Transverse colon (tissue), 4 donors: Measurements from ENCODE around the gene CCHCR1. TPM values are rescaled to one million over a fixed set of nuclear protein-coding genes. Genes with fewer than 3 reads are reported as not detected.

Experiments
- DNase-seq: peaks from one replicate; pipeline ENCODE4 v3.0.0-alpha.2; 2019
- H3K27ac ChIP-seq, 4 donors: fragments of 200-600 bp; sonication (generic); 2 replicates each; pipeline ENCODE4 v1.5.1; 2016 to 2018; ENCODE audit warnings: inconsistent platforms in 4 of 4
- H3K27me3 ChIP-seq: fragments of 200-600 bp; sonication (generic); 2 replicates; pipeline ENCODE4 v1.5.1; 2017; ENCODE audit warnings: inconsistent platforms
- H3K36me3 ChIP-seq, 4 donors: fragments of 200-600 bp; sonication (generic); 2 replicates each; pipeline ENCODE4 v1.5.1; 2017 to 2019; ENCODE audit warnings: inconsistent platforms in 4 of 4
- H3K4me1 ChIP-seq, 4 donors: fragments of 200-600 bp; sonication (generic); 2 replicates each; pipeline ENCODE4 v1.5.1; 2017 to 2020; ENCODE audit warnings: inconsistent platforms in 4 of 4
- H3K4me3 ChIP-seq, 4 donors: fragments of 200-600 bp; sonication (generic); 1 replicate in 1 of 4; 2 replicates in 3 of 4; pipeline versions ENCODE4 v1.5.1 to v1.6.1; 2017 to 2019; ENCODE audit warnings: inconsistent platforms in 4 of 4
- H3K9me3 ChIP-seq, 2 donors: fragments of 200-600 bp; sonication (generic); 2 replicates each; pipeline ENCODE4 v1.5.1; 2017 to 2019; ENCODE audit warnings: inconsistent platforms in 2 of 2
- CTCF ChIP-seq, 5 experiments: fragments of 200-600 bp in 3 of 5; fragments of 450-650 bp in 2 of 5; sonication (generic) in 3 of 5; IDR thresholded peaks; 1 replicate in 2 of 5; 2 replicates in 3 of 5; pipeline ENCODE4 v1.5.1; 2016 to 2017; ENCODE audit warnings: antibody characterized with exemption in 5 of 5, inconsistent platforms in 3 of 5, mild to moderate bottlenecking in 2 of 5, moderate library complexity in 1 of 5
- EP300 ChIP-seq: sonication (generic); formaldehyde crosslinking; IDR thresholded peaks from one replicate; pipeline ENCODE4 v1.6.1; 2017; ENCODE audit warnings: antibody characterized with exemption, low read depth
- POLR2A ChIP-seq: fragments of 450-650 bp; IDR thresholded peaks from one replicate; pipeline ENCODE4 v1.6.1; 2016; ENCODE audit warnings: antibody characterized with exemption, mild to moderate bottlenecking, moderate library complexity
- POLR2AphosphoS5 ChIP-seq, 3 donors: sonication (generic); formaldehyde crosslinking; IDR thresholded peaks; one replicate each; pipeline ENCODE4 v1.6.1; 2016; ENCODE audit warnings: antibody characterized with exemption in 3 of 3
- WGBS, 2 donors: methylation state at CpG; one replicate each; pipeline ENCODE4 v1.1.5; 2018; ENCODE audit warnings: low coverage in 1 of 2; 5-methylcytosine and 5-hydroxymethylcytosine counted together
- in situ Hi-C, 4 donors: fragments of 200-750 bp; cut with MboI; loops; one replicate each; pipeline versions ENCODE4 v1.15.0 to v1.15.1; 2017; ENCODE audit warnings: low sequenced_read_pairs in 3 of 4, low pct_ligation_motif_present in 1 of 4, low pct_unique_long_range_greater_than_20kb in 1 of 4
- intact Hi-C: fragments of 100-400 bp; cut with DNase I; formaldehyde crosslinking; loops from one replicate; pipeline ENCODE4 v1.15.1; 2023; ENCODE audit warnings: low total_unique reads
- total RNA-seq, 4 donors: library from RNA; depleted of rRNA; stranded (reverse); fragments of >200 nt; gene quantifications; one replicate each; pipeline ENCODE4 v1.1.0, GENCODE V29; 2016

Gene CCHCR1
- 10 to 100 TPM; 15.0 to 44.1 (median 29.9) TPM for total RNA-seq

- TF ChIP-seq EP300 (no peak), CTCF (IDR thresholded peaks at IDR 0.05) (no peak), POLR2A (no peak), POLR2AphosphoS5 (IDR thresholded peaks at IDR 0.05) (no peak)
- H3K4me3 ChIP-seq, result peak within 1 kb of the TSS; percentile 56 to 71 (median 63)
- DNase-seq, result no peak
- WGBS, 2 donors, result 0 to 8% methylated on average over 6 to 14 of the region's 14 CpGs
- peaks cover 11 to 20% (median 19%) of the 10 kb centered on the region in 4 donors for H3K4me1 ChIP-seq
- no peaks in the 10 kb centered on the region for H3K36me3 ChIP-seq
- no peaks in the 10 kb centered on the region for H3K27me3 ChIP-seq
- H3K27ac ChIP-seq, result peak within 1 kb of the TSS; percentile 80 to 90 (median 86)
- in situ Hi-C loops (no loop called here), intact Hi-C loops (no loop called here)
- H3K9me3 ChIP-seq, result no peaks in the 10 kb centered on the region
These were observed at the start of gene CCHCR1 for GRCh38 chr6:31157513-31158139. TSS of gene CCHCR1 (minus strand) at chr6:31157802. CDS start at chr6:31157600, 202 bp downstream.

GRCh38 chr6:31205638-31206037, 48.0 kb upstream of the CCHCR1 start:
- Histone ChIP-seq H3K9me3 (no peaks in the 10 kb centered on the region), H3K27me3 (no peaks in the 10 kb centered on the region), H3K4me3 (no peak overlapping the region), H3K36me3 (no peaks in the 10 kb centered on the region), H3K27ac (peak overlapping the region in 1 of 4 donors; percentile 34), H3K4me1 (peaks cover 20 to 41% (median 30%) of the 10 kb centered on the region in 4 donors)
- in situ Hi-C loops, result no loop called here
- no peak for DNase-seq
- WGBS, 2 donors, result 84 to 100% methylated on average over 2 of the region's 2 CpGs
- intact Hi-C loops, result no loop called here
- no peak for TF ChIP-seq CTCF (IDR thresholded peaks at IDR 0.05)

- Histone ChIP-seq H3K27me3 (no peaks in the 10 kb centered on the region), H3K9me3 (no peaks in the 10 kb centered on the region), H3K36me3 (no peaks in the 10 kb centered on the region), H3K4me1 (peaks cover 20 to 47% (median 30%) of the 10 kb centered on the region in 4 donors), H3K27ac (peak overlapping the region; percentile 85 to 94 (median 92)), H3K4me3 (peak overlapping the region in 1 of 4 donors; percentile 61)
- intact Hi-C loops, result no loop called here
- TF ChIP-seq POLR2AphosphoS5 (IDR thresholded peaks at IDR 0.05), result no peak
- no peak for TF ChIP-seq EP300
- TF ChIP-seq POLR2A, result no peak
- no peak for TF ChIP-seq CTCF (IDR thresholded peaks at IDR 0.05)
- no peak for DNase-seq
- WGBS, 2 donors, result 60 to 92% methylated on average over 1 to 4 of the region's 4 CpGs
- in situ Hi-C loops, result no loop called here
These were observed 47.1 kb upstream of the CCHCR1 start for GRCh38 chr6:31204751-31205145.

- TF ChIP-seq POLR2AphosphoS5 (IDR thresholded peaks at IDR 0.05) (peak in 2 of 3 donors; percentile 79 to 80), CTCF (IDR thresholded peaks at IDR 0.05) (no peak), POLR2A (peak; percentile 31), EP300 (peak; percentile 79)
- in situ Hi-C loops, result no loop called here
- intact Hi-C loops, result no loop called here
These were observed 45.9 kb upstream of the CCHCR1 start for GRCh38 chr6:31203345-31203979.

More at GRCh38 chr6:31203345-31203979, 45.9 kb upstream of the CCHCR1 start:
- Histone ChIP-seq H3K27ac (peak overlapping the region; percentile 85 to 94 (median 92)), H3K36me3 (no peaks in the 10 kb centered on the region), H3K27me3 (no peaks in the 10 kb centered on the region), H3K4me3 (peak overlapping the region in 3 of 4 donors; percentile 32 to 61 (median 34)), H3K9me3 (no peaks in the 10 kb centered on the region), H3K4me1 (peaks cover 20 to 43% (median 33%) of the 10 kb centered on the region in 4 donors)
- peak; percentile 55 for DNase-seq
- 14% methylated on average over 5 of the region's 5 CpGs for WGBS, 2 donors
